CD4-positive, CD25-positive, alpha-beta regulatory T cell (primary cell): ENCODE measurements around the gene CAPZA1. TPM values are rescaled to one million over a fixed set of nuclear protein-coding genes. Genes with fewer than 3 reads are reported as not detected.

Experiments used
- ATAC-seq, 2 donors: fragments of 150-1000 bp; cut with Tn5 transposase; one replicate each; pipeline ENCODE4 v1.10.0; 2021; ENCODE audit warnings: low read depth in 2 of 2, moderate number of reproducible peaks in 2 of 2, moderate library complexity in 1 of 2
- DNase-seq, 3 donors: peaks; one replicate each; pipeline versions ENCODE4 v3.0.0 to v3.0.0-alpha.2; 2012 to 2022; ENCODE audit warnings: mixed read lengths in 1 of 3
- H3K27ac ChIP-seq: one replicate; pipeline ENCODE4 v1.7.0; 2013; ENCODE audit warnings: mild to moderate bottlenecking, low read length; ENCODE audit not compliant: insufficient read depth, poor library complexity, severe bottlenecking
- H3K27me3 ChIP-seq: one replicate; pipeline ENCODE4 v1.7.0; 2013; ENCODE audit warnings: low read length; ENCODE audit not compliant: control insufficient read depth, insufficient read depth
- H3K36me3 ChIP-seq: one replicate; pipeline ENCODE4 v1.7.0; 2013; ENCODE audit warnings: mild to moderate bottlenecking, low read length, moderate library complexity; ENCODE audit not compliant: control insufficient read depth, insufficient read depth
- H3K4me1 ChIP-seq: 2 replicates; pipeline ENCODE4 v1.7.0; 2013; ENCODE audit warnings: mild to moderate bottlenecking, low read length; ENCODE audit not compliant: insufficient read depth, control insufficient read depth, poor library complexity, severe bottlenecking
- H3K4me3 ChIP-seq: one replicate; pipeline ENCODE4 v1.7.0; 2013; ENCODE audit warnings: low read depth, mild to moderate bottlenecking, low read length, moderate library complexity
- H3K9me3 ChIP-seq, 2 experiments: 1 replicate in 1 of 2; 2 replicates in 1 of 2; pipeline ENCODE4 v1.7.0; 2013; ENCODE audit warnings: low read length in 2 of 2, mild to moderate bottlenecking in 1 of 2, moderate library complexity in 1 of 2; ENCODE audit not compliant: control insufficient read depth in 2 of 2
- H3K27ac Mint-ChIP-seq, 3 donors: one replicate each; pipeline ENCODE4 v1.8.0; 2020 to 2022; ENCODE audit warnings: mild to moderate bottlenecking in 3 of 3, mixed read lengths in 3 of 3, moderate library complexity in 2 of 3
- H3K27me3 Mint-ChIP-seq: one replicate; pipeline ENCODE4 v1.8.0; 2022; ENCODE audit warnings: mild to moderate bottlenecking, mixed read lengths
- H3K36me3 Mint-ChIP-seq: one replicate; pipeline ENCODE4 v1.8.0; 2020; ENCODE audit warnings: mixed read lengths
- H3K4me1 Mint-ChIP-seq, 4 donors: one replicate each; pipeline ENCODE4 v1.8.0; 2020 to 2022; ENCODE audit warnings: mixed read lengths in 4 of 4, mild to moderate bottlenecking in 1 of 4
- H3K4me3 Mint-ChIP-seq, 4 donors: one replicate each; pipeline ENCODE4 v1.8.0; 2020 to 2022; ENCODE audit warnings: mild to moderate bottlenecking in 4 of 4, mixed read lengths in 4 of 4, moderate library complexity in 3 of 4
- H3K9me3 Mint-ChIP-seq, 7 donors: one replicate each; pipeline ENCODE4 v1.8.0; 2020 to 2022; ENCODE audit warnings: mixed read lengths in 7 of 7, mild to moderate bottlenecking in 3 of 7, moderate library complexity in 2 of 7
- polyA plus RNA-seq, 4 donors: library from polyadenylated mRNA; unstranded; fragments of 300-500 nt; fragmentation: Illumina TruSeq; gene quantifications; one replicate each; pipeline ENCODE4 v1.2.3, GENCODE V29; 2021
- total RNA-seq: library from RNA; stranded (reverse); gene quantifications from one replicate; pipeline ENCODE4 v1.2.3, GENCODE V29; 2022

The CAPZA1 gene
- total and polyA plus RNA-seq, 5 donors from 2014 or later, result 244 to 281 (median 255) TPM

GRCh38 chr1:112685913-112686312, 66.3 kb downstream of the CAPZA1 start:
- Mint-ChIP-seq H3K27me3 (no peaks in the 10 kb centered on the region), H3K4me3 (no peak overlapping the region), H3K36me3 (peaks cover 23% of the 10 kb centered on the region), H3K4me1 (peaks cover 0 to 16% (median 10%) of the 10 kb centered on the region in 4 donors), H3K27ac (peak overlapping the region in 1 of 3 donors; percentile 15), H3K9me3 (no peaks in the 10 kb centered on the region)
- DNase-seq, result no peak
- Histone ChIP-seq H3K27me3 (no peaks in the 10 kb centered on the region), H3K4me1 (no peaks in the 10 kb centered on the region), H3K9me3 (no peaks in the 10 kb centered on the region), H3K36me3 (peaks cover 12% of the 10 kb centered on the region), H3K4me3 (no peak overlapping the region), H3K27ac (no peak overlapping the region)
- ATAC-seq, result no peak

GRCh38 chr1:112686417-112686816, 66.8 kb downstream of the CAPZA1 start:
- Mint-ChIP-seq H3K9me3 (no peaks in the 10 kb centered on the region), H3K36me3 (peaks cover 23% of the 10 kb centered on the region), H3K4me3 (no peak overlapping the region), H3K27me3 (no peaks in the 10 kb centered on the region), H3K4me1 (peaks cover 0 to 16% (median 10%) of the 10 kb centered on the region in 4 donors), H3K27ac (peak overlapping the region in 2 of 3 donors; percentile 15 to 43)
- Histone ChIP-seq H3K27me3 (no peaks in the 10 kb centered on the region), H3K4me1 (no peaks in the 10 kb centered on the region), H3K9me3 (no peaks in the 10 kb centered on the region), H3K36me3 (peaks cover 17% of the 10 kb centered on the region), H3K4me3 (no peak overlapping the region), H3K27ac (no peak overlapping the region)
- DNase-seq, result no peak
- ATAC-seq, result no peak

GRCh38 chr1:112686835-112687234, 67.2 kb downstream of the CAPZA1 start:
- Mint-ChIP-seq H3K36me3 (peaks cover 25% of the 10 kb centered on the region), H3K27ac (peak overlapping the region in 2 of 3 donors; percentile 15 to 43)
- no peak for ATAC-seq

GRCh38 chr1:112687361-112687760, 67.7 kb downstream of the CAPZA1 start:
- Histone ChIP-seq H3K27ac (no peak overlapping the region), H3K4me1 (no peaks in the 10 kb centered on the region), H3K9me3 (no peaks in the 10 kb centered on the region), H3K4me3 (no peak overlapping the region), H3K27me3 (no peaks in the 10 kb centered on the region), H3K36me3 (peaks cover 25% of the 10 kb centered on the region)
- peaks cover 31% of the 10 kb centered on the region for H3K36me3 Mint-ChIP-seq
- no peak overlapping the region for H3K4me3 Mint-ChIP-seq
- ATAC-seq (no peak), DNase-seq (no peak)
- peaks cover 0 to 15% (median 10%) of the 10 kb centered on the region in 4 donors for H3K4me1 Mint-ChIP-seq
- H3K27ac Mint-ChIP-seq, result peak overlapping the region in 2 of 3 donors; percentile 42 to 66
- no peaks in the 10 kb centered on the region for H3K9me3 Mint-ChIP-seq
- no peaks in the 10 kb centered on the region for H3K27me3 Mint-ChIP-seq

More at GRCh38 chr1:112686835-112687234, 67.2 kb downstream of the CAPZA1 start:
- Histone ChIP-seq H3K4me3 (no peak overlapping the region), H3K9me3 (no peaks in the 10 kb centered on the region), H3K27me3 (no peaks in the 10 kb centered on the region), H3K4me1 (no peaks in the 10 kb centered on the region), H3K27ac (no peak overlapping the region), H3K36me3 (peaks cover 20% of the 10 kb centered on the region)
- H3K4me1 Mint-ChIP-seq, result peaks cover 0 to 16% (median 10%) of the 10 kb centered on the region in 4 donors
- DNase-seq, result no peak
- H3K4me3 Mint-ChIP-seq, result no peak overlapping the region
- H3K27me3 Mint-ChIP-seq, result no peaks in the 10 kb centered on the region
- H3K9me3 Mint-ChIP-seq, result no peaks in the 10 kb centered on the region

GRCh38 chr1:112687785-112688496, 68.3 kb downstream of the CAPZA1 start:
- Mint-ChIP-seq H3K9me3 (no peaks in the 10 kb centered on the region), H3K27me3 (no peaks in the 10 kb centered on the region), H3K36me3 (peaks cover 35% of the 10 kb centered on the region), H3K27ac (peak overlapping the region in 2 of 3 donors; percentile 26 to 83), H3K4me1 (peaks cover 0 to 12% (median 9%) of the 10 kb centered on the region in 4 donors), H3K4me3 (peak overlapping the region in 1 of 4 donors; percentile 13)
- no peak overlapping the region for H3K27ac ChIP-seq
- H3K27me3 ChIP-seq, result no peaks in the 10 kb centered on the region
- H3K9me3 ChIP-seq, result no peaks in the 10 kb centered on the region
- DNase-seq (no peak), ATAC-seq (no peak)
- H3K4me3 ChIP-seq, result no peak overlapping the region
- H3K4me1 ChIP-seq, result no peaks in the 10 kb centered on the region
- H3K36me3 ChIP-seq, result peaks cover 30% of the 10 kb centered on the region

GRCh38 chr1:112688781-112689193, 69.2 kb downstream of the CAPZA1 start:
- DNase-seq, result no peak
- Histone ChIP-seq H3K9me3 (no peaks in the 10 kb centered on the region), H3K4me1 (no peaks in the 10 kb centered on the region), H3K36me3 (peaks cover 35% of the 10 kb centered on the region), H3K4me3 (no peak overlapping the region), H3K27ac (no peak overlapping the region), H3K27me3 (no peaks in the 10 kb centered on the region)
- Mint-ChIP-seq H3K9me3 (no peaks in the 10 kb centered on the region), H3K36me3 (peaks cover 38% of the 10 kb centered on the region), H3K4me1 (peaks cover 0 to 12% (median 8%) of the 10 kb centered on the region in 4 donors), H3K27ac (peak overlapping the region in 2 of 3 donors; percentile 26 to 83), H3K4me3 (no peak overlapping the region), H3K27me3 (no peaks in the 10 kb centered on the region)
- ATAC-seq, result no peak

GRCh38 chr1:112689196-112689841, 69.7 kb downstream of the CAPZA1 start:
- peaks cover 0 to 12% (median 8%) of the 10 kb centered on the region in 4 donors for H3K4me1 Mint-ChIP-seq
- no peak for ATAC-seq
- H3K27me3 ChIP-seq, result no peaks in the 10 kb centered on the region
- no peak overlapping the region for H3K4me3 ChIP-seq
- no peaks in the 10 kb centered on the region for H3K9me3 ChIP-seq
- no peak for DNase-seq
- H3K27me3 Mint-ChIP-seq, result no peaks in the 10 kb centered on the region
- H3K4me3 Mint-ChIP-seq, result no peak overlapping the region
- H3K9me3 Mint-ChIP-seq, result no peaks in the 10 kb centered on the region
- no peak overlapping the region for H3K27ac Mint-ChIP-seq
- peaks cover 38% of the 10 kb centered on the region for H3K36me3 Mint-ChIP-seq
- no peak overlapping the region for H3K27ac ChIP-seq
- peaks cover 40% of the 10 kb centered on the region for H3K36me3 ChIP-seq
- H3K4me1 ChIP-seq, result no peaks in the 10 kb centered on the region
